ENCODE data around the gene TPM4.

- TF ChIP-seq POLR2A (IDR thresholded peaks at IDR 0.05), result no peak
- TF ChIP-seq, protein P1, sequence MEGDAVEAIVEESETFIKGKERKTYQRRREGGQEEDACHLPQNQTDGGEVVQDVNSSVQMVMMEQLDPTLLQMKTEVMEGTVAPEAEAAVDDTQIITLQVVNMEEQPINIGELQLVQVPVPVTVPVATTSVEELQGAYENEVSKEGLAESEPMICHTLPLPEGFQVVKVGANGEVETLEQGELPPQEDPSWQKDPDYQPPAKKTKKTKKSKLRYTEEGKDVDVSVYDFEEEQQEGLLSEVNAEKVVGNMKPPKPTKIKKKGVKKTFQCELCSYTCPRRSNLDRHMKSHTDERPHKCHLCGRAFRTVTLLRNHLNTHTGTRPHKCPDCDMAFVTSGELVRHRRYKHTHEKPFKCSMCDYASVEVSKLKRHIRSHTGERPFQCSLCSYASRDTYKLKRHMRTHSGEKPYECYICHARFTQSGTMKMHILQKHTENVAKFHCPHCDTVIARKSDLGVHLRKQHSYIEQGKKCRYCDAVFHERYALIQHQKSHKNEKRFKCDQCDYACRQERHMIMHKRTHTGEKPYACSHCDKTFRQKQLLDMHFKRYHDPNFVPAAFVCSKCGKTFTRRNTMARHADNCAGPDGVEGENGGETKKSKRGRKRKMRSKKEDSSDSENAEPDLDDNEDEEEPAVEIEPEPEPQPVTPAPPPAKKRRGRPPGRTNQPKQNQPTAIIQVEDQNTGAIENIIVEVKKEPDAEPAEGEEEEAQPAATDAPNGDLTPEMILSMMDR (IDR thresholded peaks at IDR 0.05), result no peak
These were observed 42.6 kb upstream of the TPM4 start for GRCh38 chr19:16033721-16034120.

Data from prostate gland (tissue), 2 donors.